HepG2 (cell line): ENCODE results near the gene ARHGEF40. TPM values are rescaled to one million over a fixed set of nuclear protein-coding genes. Genes with fewer than 3 reads are reported as not detected.

Source experiments
- ATAD3A ChIP-seq: sonication (generic); formaldehyde crosslinking; IDR thresholded peaks from 2 replicates; pipeline ENCODE4 v1.4.0; 2020; ENCODE audit warnings: missing genetic modification reagents
- BATF2 ChIP-seq: sonication (generic); formaldehyde crosslinking; IDR thresholded peaks from 2 replicates; pipeline ENCODE4 v1.8.0; 2022; ENCODE audit warnings: mild to moderate bottlenecking, missing genetic modification reagents, moderate library complexity
- DNMT1 ChIP-seq: sonication (generic); formaldehyde crosslinking; IDR thresholded peaks from 2 replicates; pipeline ENCODE4 v1.5.1; 2020; ENCODE audit warnings: mild to moderate bottlenecking, missing genetic modification reagents
- FOXA1 ChIP-seq, 2 experiments: fragments of 450-650 bp in 1 of 2; sonication (generic) in 1 of 2; formaldehyde crosslinking in 1 of 2; IDR thresholded peaks; 2 replicates each; pipeline versions ENCODE4 v1.4.0 to v1.6.1; 2016 to 2020; ENCODE audit warnings: missing genetic modification reagents in 1 of 2
- MZF1 ChIP-seq: sonication (generic); formaldehyde crosslinking; IDR thresholded peaks from 2 replicates; pipeline ENCODE4 v1.8.1; 2023; ENCODE audit warnings: mild to moderate bottlenecking, missing genetic modification reagents, borderline replicate concordance
- RELA ChIP-seq: sonication (generic); formaldehyde crosslinking; IDR thresholded peaks from 2 replicates; pipeline ENCODE4 v1.4.0; 2020; ENCODE audit warnings: missing genetic modification reagents
- TIGD3 ChIP-seq: sonication (generic); formaldehyde crosslinking; IDR thresholded peaks from 2 replicates; pipeline ENCODE4 v1.5.1; 2020; ENCODE audit warnings: mild to moderate bottlenecking, missing genetic modification reagents, borderline replicate concordance
- ZBTB49 ChIP-seq: sonication (generic); formaldehyde crosslinking; IDR thresholded peaks from 2 replicates; pipeline ENCODE4 v1.4.0; 2020; ENCODE audit warnings: missing genetic modification reagents, borderline replicate concordance
- ZEB1 ChIP-seq: IDR thresholded peaks from 2 replicates; pipeline ENCODE4 v1.6.1; 2012; ENCODE audit warnings: mild to moderate bottlenecking, low read depth, inconsistent platforms; ENCODE audit not compliant: insufficient replicate concordance
- ZNF512B ChIP-seq: sonication (generic); formaldehyde crosslinking; IDR thresholded peaks from 2 replicates; pipeline ENCODE4 v1.5.1; 2020; ENCODE audit warnings: missing genetic modification reagents, mild to moderate bottlenecking, borderline replicate concordance
- ZNF644 ChIP-seq: IDR thresholded peaks from 2 replicates; pipeline ENCODE4 v1.6.1; 2016; ENCODE audit warnings: low read depth
- ZNF678 ChIP-seq: sonication (generic); formaldehyde crosslinking; IDR thresholded peaks from 2 replicates; pipeline ENCODE4 v1.4.0; 2020; ENCODE audit warnings: mild to moderate bottlenecking, missing genetic modification reagents
- ZNF761 ChIP-seq: sonication (generic); formaldehyde crosslinking; conservative IDR thresholded peaks from 2 replicates; pipeline ENCODE4 v1.4.0; 2020; ENCODE audit warnings: mild to moderate bottlenecking, missing genetic modification reagents
- polyA plus RNA-seq, 8 experiments: library from polyadenylated mRNA; depleted of rRNA in 3 of 8; stranded (reverse) in 7 of 8; unstranded in 1 of 8; fragments of >200 nt; fragmentation: Illumina TruSeq in 4 of 8; extraction: Trizol in 4 of 8; gene quantifications; 2 replicates each; pipeline versions ENCODE4 v1.2.1 to v1.2.3, GENCODE V29; 2011 to 2016; ENCODE audit warnings: low read depth in 4 of 8, missing spikeins in 1 of 8, mixed read lengths in 1 of 8; ENCODE audit not compliant: insufficient read depth in 1 of 8
- total RNA-seq, 5 experiments: library from RNA; depleted of rRNA; stranded (reverse); fragments of >200 nt; fragmentation: Illumina TruSeq; extraction: Trizol; gene quantifications; 2 replicates each; pipeline ENCODE4 v1.2.3, GENCODE V29; 2016; ENCODE audit warnings: low read depth in 1 of 5
- TF ChIP-seq, protein P1 (sequence below): sonication (generic); formaldehyde crosslinking; IDR thresholded peaks from 2 replicates; pipeline ENCODE4 v1.8.1; 2023; ENCODE audit warnings: mild to moderate bottlenecking, missing genetic modification reagents
- TF ChIP-seq, protein P2 (sequence below): sonication (generic); formaldehyde crosslinking; IDR thresholded peaks from 2 replicates; pipeline ENCODE4 v1.5.1; 2020; ENCODE audit warnings: mild to moderate bottlenecking, missing genetic modification reagents, moderate library complexity

ARHGEF40 gene
- total and polyA plus RNA-seq, 2 of the 13 experiments (the other 11 are each of a cell fraction or from before 2014, with no cell fraction given), result 28.1 to 78.1 TPM

DNA sequence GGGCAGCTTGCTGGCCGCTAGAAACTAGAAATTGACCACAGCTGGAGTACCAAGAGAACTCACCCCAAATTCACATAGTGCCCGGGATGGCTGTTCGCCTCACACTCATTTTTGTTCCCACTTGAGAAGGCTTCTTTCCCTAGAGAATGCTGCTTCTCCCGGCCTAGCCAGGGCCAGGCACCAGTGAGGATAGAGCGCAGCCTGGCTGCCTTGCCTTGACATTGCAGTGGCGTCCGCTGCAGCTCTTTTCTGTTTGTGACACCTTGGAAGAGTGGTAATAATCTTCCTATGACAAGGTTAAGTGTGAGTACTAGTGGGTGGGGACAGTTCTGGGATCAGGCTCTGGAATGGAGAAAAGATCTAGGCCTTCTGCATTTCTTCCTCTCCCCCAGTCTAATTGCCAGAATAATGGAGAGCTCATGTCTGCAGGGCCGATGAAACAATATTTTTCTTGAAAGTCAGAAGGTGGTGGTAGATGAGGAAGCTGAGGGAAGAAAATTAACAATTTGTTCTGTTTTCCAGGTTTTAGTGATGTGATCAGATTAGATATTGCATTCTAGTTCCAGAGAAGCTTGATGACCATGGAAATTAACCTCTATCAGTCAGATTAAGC is 34.5 kb downstream of the ARHGEF40 start (continued):
- TF ChIP-seq, protein P1, sequence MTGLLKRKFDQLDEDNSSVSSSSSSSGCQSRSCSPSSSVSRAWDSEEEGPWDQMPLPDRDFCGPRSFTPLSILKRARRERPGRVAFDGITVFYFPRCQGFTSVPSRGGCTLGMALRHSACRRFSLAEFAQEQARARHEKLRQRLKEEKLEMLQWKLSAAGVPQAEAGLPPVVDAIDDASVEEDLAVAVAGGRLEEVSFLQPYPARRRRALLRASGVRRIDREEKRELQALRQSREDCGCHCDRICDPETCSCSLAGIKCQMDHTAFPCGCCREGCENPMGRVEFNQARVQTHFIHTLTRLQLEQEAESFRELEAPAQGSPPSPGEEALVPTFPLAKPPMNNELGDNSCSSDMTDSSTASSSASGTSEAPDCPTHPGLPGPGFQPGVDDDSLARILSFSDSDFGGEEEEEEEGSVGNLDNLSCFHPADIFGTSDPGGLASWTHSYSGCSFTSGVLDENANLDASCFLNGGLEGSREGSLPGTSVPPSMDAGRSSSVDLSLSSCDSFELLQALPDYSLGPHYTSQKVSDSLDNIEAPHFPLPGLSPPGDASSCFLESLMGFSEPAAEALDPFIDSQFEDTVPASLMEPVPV (CRISPR knock-in tag), result no peak
- no peak for TF ChIP-seq MZF1 (CRISPR knock-in tag)
- no peak for TF ChIP-seq ATAD3A (CRISPR knock-in tag)
- 0 out of 2 replicates have a peak, but pooled peaks have one; percentile 19 for TF ChIP-seq ZNF644 (CRISPR knock-in tag)
- no peak for TF ChIP-seq TIGD3 (CRISPR knock-in tag)
- TF ChIP-seq, protein P2, sequence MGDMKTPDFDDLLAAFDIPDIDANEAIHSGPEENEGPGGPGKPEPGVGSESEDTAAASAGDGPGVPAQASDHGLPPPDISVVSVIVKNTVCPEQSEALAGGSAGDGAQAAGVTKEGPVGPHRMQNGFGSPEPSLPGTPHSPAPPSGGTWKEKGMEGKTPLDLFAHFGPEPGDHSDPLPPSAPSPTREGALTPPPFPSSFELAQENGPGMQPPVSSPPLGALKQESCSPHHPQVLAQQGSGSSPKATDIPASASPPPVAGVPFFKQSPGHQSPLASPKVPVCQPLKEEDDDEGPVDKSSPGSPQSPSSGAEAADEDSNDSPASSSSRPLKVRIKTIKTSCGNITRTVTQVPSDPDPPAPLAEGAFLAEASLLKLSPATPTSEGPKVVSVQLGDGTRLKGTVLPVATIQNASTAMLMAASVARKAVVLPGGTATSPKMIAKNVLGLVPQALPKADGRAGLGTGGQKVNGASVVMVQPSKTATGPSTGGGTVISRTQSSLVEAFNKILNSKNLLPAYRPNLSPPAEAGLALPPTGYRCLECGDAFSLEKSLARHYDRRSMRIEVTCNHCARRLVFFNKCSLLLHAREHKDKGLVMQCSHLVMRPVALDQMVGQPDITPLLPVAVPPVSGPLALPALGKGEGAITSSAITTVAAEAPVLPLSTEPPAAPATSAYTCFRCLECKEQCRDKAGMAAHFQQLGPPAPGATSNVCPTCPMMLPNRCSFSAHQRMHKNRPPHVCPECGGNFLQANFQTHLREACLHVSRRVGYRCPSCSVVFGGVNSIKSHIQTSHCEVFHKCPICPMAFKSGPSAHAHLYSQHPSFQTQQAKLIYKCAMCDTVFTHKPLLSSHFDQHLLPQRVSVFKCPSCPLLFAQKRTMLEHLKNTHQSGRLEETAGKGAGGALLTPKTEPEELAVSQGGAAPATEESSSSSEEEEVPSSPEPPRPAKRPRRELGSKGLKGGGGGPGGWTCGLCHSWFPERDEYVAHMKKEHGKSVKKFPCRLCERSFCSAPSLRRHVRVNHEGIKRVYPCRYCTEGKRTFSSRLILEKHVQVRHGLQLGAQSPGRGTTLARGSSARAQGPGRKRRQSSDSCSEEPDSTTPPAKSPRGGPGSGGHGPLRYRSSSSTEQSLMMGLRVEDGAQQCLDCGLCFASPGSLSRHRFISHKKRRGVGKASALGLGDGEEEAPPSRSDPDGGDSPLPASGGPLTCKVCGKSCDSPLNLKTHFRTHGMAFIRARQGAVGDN (CRISPR knock-in tag), result no peak
- TF ChIP-seq BATF2 (CRISPR knock-in tag), result no peak
- no peak for TF ChIP-seq ZEB1
- no peak for TF ChIP-seq ZBTB49
- TF ChIP-seq DNMT1 (CRISPR knock-in tag), result no peak
- no peak for TF ChIP-seq RELA
- no peak for TF ChIP-seq FOXA1 (IDR thresholded peaks at IDR 0.05)
- no peak for TF ChIP-seq FOXA1 (CRISPR knock-in tag; IDR thresholded peaks at IDR 0.05)
- 0 out of 2 replicates have a peak, but pooled peaks have one; percentile 7 for TF ChIP-seq ZNF512B (CRISPR knock-in tag)
- TF ChIP-seq ZNF678 (CRISPR knock-in tag), result no peak; the same call in 1 of the 2 replicates
- no peak for TF ChIP-seq ZNF761 (CRISPR knock-in tag)
